Activated naive CD8-positive, alpha-beta T cell treated with anti-CD3 and anti-CD28 coated beads, Interleukin-2, amount 50 U/mL, for 16 hours (primary cell): Measurements from ENCODE around the gene OBSCN.

ENCODE experiments used
- DNase-seq: peaks from one replicate; pipeline ENCODE4 v3.0.0-alpha.2; 2020; ENCODE audit warnings: low read depth, low spot score

Gene OBSCN

GRCh38 chr1:228414511-228415211, 206.8 kb downstream of the OBSCN start:
- DNase-seq, result no peak

GRCh38 chr1:228415221-228415620, 207.4 kb downstream of the OBSCN start:
- DNase-seq, result no peak

- no peak for DNase-seq
These were observed 208.0 kb downstream of the OBSCN start for GRCh38 chr1:228415853-228416216.

GRCh38 chr1:228416217-228416933, 208.5 kb downstream of the OBSCN start, which contains the start of gene TRIM17:
TSS of gene TRIM17 (minus strand) at chr1:228416861. CDS start at chr1:228415072, 1,789 bp downstream.
- DNase-seq, result no peak

- DNase-seq, result no peak
These were observed 209.2 kb downstream of the OBSCN start for GRCh38 chr1:228417061-228417460.

- no peak for DNase-seq
These were observed 209.8 kb downstream of the OBSCN start for GRCh38 chr1:228417483-228418203.

GRCh38 chr1:228420968-228421826, 213.4 kb downstream of the OBSCN start:
- DNase-seq, result no peak

- no peak for DNase-seq
These were observed 215.7 kb downstream of the OBSCN start for GRCh38 chr1:228423404-228424053.

- DNase-seq, result no peak
These were observed 217.1 kb downstream of the OBSCN start for GRCh38 chr1:228424685-228425660.

GRCh38 chr1:228426518-228427175, 218.8 kb downstream of the OBSCN start:
- DNase-seq, result no peak

- no peak for DNase-seq
These were observed 220.6 kb downstream of the OBSCN start for GRCh38 chr1:228428412-228428811.
